A673 (cell line): ENCODE measurements around the gene PLD2. TPM values are rescaled to one million over a fixed set of nuclear protein-coding genes. Genes with fewer than 3 reads are reported as not detected.

Experiments used
- BruUV-seq: library from RNA; stranded (reverse); fragments of 400-500 nt; replicated peaks from 2 replicates; lab custom pipeline; 2021; lab: Mats Ljungman, UMichigan
- CTCF ChIA-PET: fragments of 300-600 bp; sonication (Branson Sonifier 250); formaldehyde crosslinking; loops from one replicate; lab custom pipeline; 2022; ENCODE audit warnings: antibody characterized with exemption; lab: Charles Lee
- POLR2A ChIA-PET: fragments of 300-600 bp; sonication (Branson Sonifier 250); formaldehyde crosslinking; loops from one replicate; lab custom pipeline; 2022; ENCODE audit warnings: antibody characterized with exemption; ENCODE audit not compliant: low non-redundant PET; lab: Charles Lee
- DNase-seq: peaks from one replicate; pipeline ENCODE4 v3.0.0-alpha.2; 2015; ENCODE audit warnings: low spot score
- H3K27ac ChIP-seq: fragments of 200-600 bp; sonication (generic); 2 replicates; pipeline ENCODE4 v1.5.1; 2016; ENCODE audit warnings: mixed run types, low read depth, mild to moderate bottlenecking, mixed read lengths, antibody characterized with exemption, low read length; ENCODE audit not compliant: poor library complexity, severe bottlenecking
- H3K27me3 ChIP-seq: fragments of 200-600 bp; sonication (generic); replicated peaks from 2 replicates; pipeline ENCODE4 v1.6.1; 2017; ENCODE audit warnings: mixed run types, low read depth, mild to moderate bottlenecking, mixed read lengths, antibody characterized with exemption, low read length; ENCODE audit not compliant: insufficient read depth, poor library complexity
- H3K36me3 ChIP-seq: fragments of 200-600 bp; sonication (generic); 2 replicates; pipeline ENCODE4 v1.6.1; 2016; ENCODE audit warnings: mixed run types, mild to moderate bottlenecking, mixed read lengths, antibody characterized with exemption, low read length; ENCODE audit not compliant: insufficient read depth, poor library complexity, severe bottlenecking
- H3K4me1 ChIP-seq: fragments of 200-600 bp; sonication (generic); 2 replicates; pipeline ENCODE4 v1.6.1; 2017; ENCODE audit warnings: mixed run types, mild to moderate bottlenecking, mixed read lengths, antibody characterized with exemption, low read length; ENCODE audit not compliant: insufficient read depth, poor library complexity, severe bottlenecking
- H3K4me3 ChIP-seq: fragments of 200-600 bp; sonication (generic); 2 replicates; pipeline ENCODE4 v1.5.1; 2016; ENCODE audit warnings: low read depth, mixed run types, mild to moderate bottlenecking, mixed read lengths, low read length; ENCODE audit not compliant: poor library complexity, severe bottlenecking
- H3K9me3 ChIP-seq: fragments of 200-600 bp; sonication (generic); 2 replicates; pipeline ENCODE4 v1.6.1; 2016; ENCODE audit warnings: mixed run types, low read depth, mild to moderate bottlenecking, mixed read lengths, antibody characterized with exemption, low read length; ENCODE audit not compliant: poor library complexity, severe bottlenecking
- CTCF ChIP-seq: fragments of 300-800, 200-600 bp; sonication (generic); conservative IDR thresholded peaks from 2 replicates; pipeline ENCODE4 v1.5.1; 2017; ENCODE audit warnings: low read depth, mild to moderate bottlenecking, antibody characterized with exemption, low read length, moderate library complexity, mixed read lengths
- EZH2 ChIP-seq: fragments of 200-600 bp; sonication (generic); IDR thresholded peaks from 2 replicates; pipeline ENCODE4 v1.6.1; 2017; ENCODE audit warnings: borderline replicate concordance, low read depth, mild to moderate bottlenecking, mixed read lengths, antibody characterized with exemption, low read length; ENCODE audit not compliant: poor library complexity, severe bottlenecking
- intact Hi-C: fragments of 100-400 bp; cut with micrococcal nuclease; formaldehyde crosslinking; loops from one replicate; pipeline ENCODE4 v1.10.0; 2022; ENCODE audit not compliant: unreplicated experiment
- total RNA-seq: library from RNA; stranded (reverse); gene quantifications from 2 replicates; pipeline ENCODE4 v1.2.3, GENCODE V29; 2021

The PLD2 gene
- total RNA-seq, 1 experiment from 2014 or later, result 20.1 TPM

GRCh38 chr17:4788159-4788806, 18.7 kb upstream of the PLD2 start:
- BruUV-seq, result no TSS peak
- peak; percentile 27 for DNase-seq
- TF ChIP-seq CTCF (no peak), EZH2 (no peak)
- CTCF ChIA-PET, result no interaction called here
- Histone ChIP-seq H3K4me3 (peak overlapping the region; percentile 84), H3K4me1 (peaks cover 36% of the 10 kb centered on the region), H3K36me3 (no peaks in the 10 kb centered on the region), H3K27me3 (no peaks in the 10 kb centered on the region), H3K9me3 (no peaks in the 10 kb centered on the region), H3K27ac (peak overlapping the region; percentile 89)
- intact Hi-C loops, result no loop called here
- POLR2A ChIA-PET, result no interaction called here

GRCh38 chr17:4788807-4789700, 17.9 kb upstream of the PLD2 start, which contains the start of gene GLTPD2:
GLTPD2 (plus strand) TSS chr17:4788964; CDS start chr17:4789012, 48 bp downstream.
- no peak for TF ChIP-seq CTCF
- no peak for TF ChIP-seq EZH2
- Histone ChIP-seq H3K36me3 (no peaks in the 10 kb centered on the region), H3K27me3 (no peaks in the 10 kb centered on the region), H3K27ac (peak within 1 kb of the TSS; percentile 89), H3K4me3 (peak within 1 kb of the TSS; percentile 84), H3K9me3 (no peaks in the 10 kb centered on the region), H3K4me1 (peaks cover 36% of the 10 kb centered on the region)
- DNase-seq, result no peak
- intact Hi-C loops, result no loop called here
- BruUV-seq, result no TSS peak
- ChIA-PET POLR2A (no interaction called here), CTCF (interaction anchor here (1.3 to 1.5 kb wide), 3 partner anchors 58 to 79 kb away, joined by 3 to 7 read pairs (median 5); partner anchors contain the start of genes ARRB2 and MED11)

GRCh38 chr17:4789701-4789950, 17.3 kb upstream of the PLD2 start:
- Histone ChIP-seq H3K27me3 (no peaks in the 10 kb centered on the region), H3K36me3 (no peaks in the 10 kb centered on the region), H3K9me3 (no peaks in the 10 kb centered on the region), H3K27ac (peak overlapping the region; percentile 89), H3K4me1 (peaks cover 36% of the 10 kb centered on the region), H3K4me3 (peak overlapping the region; percentile 84)
- DNase-seq, result no peak
- intact Hi-C loops, result no loop called here
- TF ChIP-seq EZH2, result no peak
- TF ChIP-seq CTCF, result no peak
- POLR2A ChIA-PET, result no interaction called here
- no TSS peak for BruUV-seq
- CTCF ChIA-PET, result interaction anchor here (1.3 to 1.5 kb wide), 3 partner anchors 58 to 79 kb away, joined by 3 to 7 read pairs (median 5); partner anchors contain the start of genes ARRB2 and MED11
